Activated naive CD8-positive, alpha-beta T cell treated with anti-CD3 and anti-CD28 coated beads, Interleukin-2, amount 50 U/mL, for 24 hours (primary cell): Measurements from ENCODE around the gene DISP3.

ENCODE experiments used
- ATAC-seq: fragments of 150-1000 bp; cut with Tn5 transposase; one replicate; pipeline ENCODE4 v1.10.0; 2021
- DNase-seq: peaks from one replicate; pipeline ENCODE4 v3.0.0; 2021
- H3K27ac Mint-ChIP-seq: one replicate; pipeline ENCODE4 v1.8.0; 2021; ENCODE audit warnings: mild to moderate bottlenecking, mixed read lengths
- H3K27me3 Mint-ChIP-seq: one replicate; pipeline ENCODE4 v1.8.0; 2021; ENCODE audit warnings: mixed read lengths
- H3K36me3 Mint-ChIP-seq: one replicate; pipeline ENCODE4 v1.8.0; 2021; ENCODE audit warnings: low read depth, mixed read lengths
- H3K4me1 Mint-ChIP-seq: one replicate; pipeline ENCODE4 v1.8.0; 2021; ENCODE audit warnings: mixed read lengths
- H3K4me3 Mint-ChIP-seq: one replicate; pipeline ENCODE4 v1.8.0; 2021; ENCODE audit warnings: mild to moderate bottlenecking, moderate library complexity, mixed read lengths
- H3K9me3 Mint-ChIP-seq: one replicate; pipeline ENCODE4 v1.8.0; 2021; ENCODE audit warnings: mixed read lengths

The DISP3 gene

GRCh38 chr1:11505591-11506538, 26.9 kb downstream of the DISP3 start:
- Mint-ChIP-seq H3K27me3 (peaks cover 8% of the 10 kb centered on the region), H3K36me3 (peaks cover 17% of the 10 kb centered on the region), H3K27ac (no peak overlapping the region), H3K4me3 (no peak overlapping the region), H3K4me1 (no peaks in the 10 kb centered on the region), H3K9me3 (peaks cover 54% of the 10 kb centered on the region)
- DNase-seq (no peak), ATAC-seq (no peak)

GRCh38 chr1:11507309-11507708, 28.4 kb downstream of the DISP3 start:
- Mint-ChIP-seq H3K9me3 (peaks cover 48% of the 10 kb centered on the region), H3K4me3 (no peak overlapping the region), H3K36me3 (peaks cover 15% of the 10 kb centered on the region), H3K27ac (no peak overlapping the region), H3K4me1 (no peaks in the 10 kb centered on the region), H3K27me3 (peaks cover 3% of the 10 kb centered on the region)
- ATAC-seq: no peak
- DNase-seq: no peak

GRCh38 chr1:11513681-11514080, 34.7 kb downstream of the DISP3 start:
- peaks cover 2% of the 10 kb centered on the region for H3K27me3 Mint-ChIP-seq
- ATAC-seq (no peak), DNase-seq (no peak)
- no peak overlapping the region for H3K4me3 Mint-ChIP-seq
- H3K4me1 Mint-ChIP-seq: no peaks in the 10 kb centered on the region
- H3K36me3 Mint-ChIP-seq: no peaks in the 10 kb centered on the region
- H3K27ac Mint-ChIP-seq: no peak overlapping the region
- H3K9me3 Mint-ChIP-seq: peaks cover 6% of the 10 kb centered on the region

DNA sequence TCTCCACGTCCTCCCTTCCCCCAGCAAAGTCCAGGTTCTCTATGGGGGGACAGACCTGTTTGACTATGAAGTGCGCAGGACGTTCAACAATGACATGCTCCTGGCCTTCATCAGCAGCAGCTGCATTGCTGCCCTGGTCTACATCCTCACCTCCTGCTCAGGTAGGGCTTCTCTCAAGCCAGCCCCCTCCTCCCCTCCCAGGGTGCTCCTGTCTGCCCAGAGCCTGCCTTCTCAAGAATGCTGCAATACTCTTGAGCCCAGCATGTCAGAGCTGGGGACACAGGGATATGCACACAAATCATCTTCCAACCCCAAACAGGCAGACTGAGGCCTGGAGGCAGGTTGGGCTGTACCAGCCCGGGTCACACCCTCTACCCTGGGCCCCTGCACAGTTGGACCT, 35.4 kb downstream of the DISP3 start:
- Mint-ChIP-seq H3K4me3 (no peak overlapping the region), H3K27me3 (peaks cover 2% of the 10 kb centered on the region), H3K4me1 (no peaks in the 10 kb centered on the region), H3K9me3 (no peaks in the 10 kb centered on the region), H3K36me3 (no peaks in the 10 kb centered on the region), H3K27ac (no peak overlapping the region)
- ATAC-seq: no peak
- no peak for DNase-seq

DNA sequence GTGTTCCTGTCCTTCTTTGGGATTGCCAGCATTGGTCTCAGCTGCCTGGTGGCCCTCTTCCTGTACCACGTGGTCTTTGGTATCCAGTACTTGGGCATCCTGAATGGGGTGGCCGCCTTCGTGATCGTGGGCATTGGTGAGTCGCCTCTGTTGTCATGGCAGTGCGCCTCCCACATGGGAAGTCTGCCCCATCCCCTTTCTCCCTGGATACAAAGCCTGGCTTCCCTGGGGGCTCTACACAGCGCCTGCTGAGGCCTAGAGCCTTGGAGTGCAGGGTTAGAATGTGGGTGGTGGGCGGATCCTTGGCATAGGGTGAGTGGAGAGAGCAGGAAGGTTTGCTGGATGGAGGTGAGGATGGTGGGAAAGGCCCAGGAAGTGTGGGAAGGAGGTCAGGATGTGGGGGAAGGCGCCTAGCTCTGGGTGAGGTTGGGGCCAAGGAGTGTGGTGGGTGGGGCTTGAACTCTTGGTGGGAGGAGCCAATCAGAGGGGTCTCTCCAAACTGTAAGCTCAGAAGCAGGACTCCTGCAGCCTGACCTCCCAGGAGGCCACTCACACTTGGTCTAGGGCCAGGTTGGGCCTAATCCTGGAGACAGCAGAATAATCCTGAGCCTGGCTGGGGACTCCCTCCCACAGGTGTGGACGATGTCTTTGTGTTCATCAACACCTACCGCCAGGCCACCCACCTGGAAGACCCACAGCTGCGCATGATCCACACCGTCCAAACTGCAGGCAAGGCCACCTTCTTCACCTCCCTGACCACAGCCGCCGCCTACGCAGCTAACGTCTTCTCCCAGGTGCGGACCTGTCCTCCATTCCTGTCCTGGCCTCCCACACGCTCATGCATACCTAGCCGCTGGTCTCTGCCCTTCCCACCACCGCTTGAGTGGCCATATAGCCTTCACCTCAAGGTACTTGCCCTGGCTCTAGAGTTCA, 36.7 kb downstream of the DISP3 start:
- Mint-ChIP-seq H3K4me3 (no peak overlapping the region), H3K4me1 (no peaks in the 10 kb centered on the region), H3K27ac (no peak overlapping the region), H3K9me3 (no peaks in the 10 kb centered on the region), H3K36me3 (no peaks in the 10 kb centered on the region), H3K27me3 (peaks cover 2% of the 10 kb centered on the region)
- no peak for ATAC-seq
- DNase-seq: no peak

DNA sequence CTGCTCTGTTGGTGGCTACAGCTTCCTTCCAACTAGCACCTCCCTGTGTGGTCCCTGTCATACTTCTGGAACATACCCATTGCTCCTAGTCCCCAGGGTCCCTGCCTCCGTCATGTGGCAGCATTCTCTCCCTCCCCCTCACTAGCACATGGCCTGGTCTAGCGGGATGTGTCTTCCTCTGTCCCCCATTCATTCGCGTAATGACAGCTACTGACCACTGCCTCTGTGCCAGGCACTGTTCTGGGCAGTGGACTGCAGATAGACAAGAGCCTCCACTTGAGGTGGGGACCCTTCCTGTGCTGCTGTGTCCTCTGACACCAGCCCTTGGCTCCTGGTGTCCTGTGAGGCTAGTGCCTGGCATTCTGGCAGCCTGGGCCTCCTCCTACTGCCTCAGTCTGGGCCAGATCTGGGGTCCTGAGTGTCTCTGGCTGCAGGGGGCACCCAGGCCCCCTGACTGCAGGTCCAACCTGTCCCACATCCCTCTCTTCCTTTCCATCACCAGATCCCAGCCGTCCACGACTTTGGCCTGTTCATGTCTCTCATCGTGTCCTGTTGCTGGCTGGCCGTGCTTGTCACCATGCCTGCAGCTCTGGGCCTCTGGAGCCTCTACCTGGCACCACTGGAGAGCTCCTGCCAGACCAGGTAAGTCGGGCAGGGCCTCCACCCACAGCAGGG, 38.1 kb downstream of the DISP3 start:
- H3K27me3 Mint-ChIP-seq: peaks cover 2% of the 10 kb centered on the region
- H3K4me1 Mint-ChIP-seq: no peaks in the 10 kb centered on the region
- no peak overlapping the region for H3K27ac Mint-ChIP-seq
- H3K4me3 Mint-ChIP-seq: no peak overlapping the region
- DNase-seq: no peak
- ATAC-seq: no peak
- no peaks in the 10 kb centered on the region for H3K9me3 Mint-ChIP-seq
- H3K36me3 Mint-ChIP-seq: no peaks in the 10 kb centered on the region

- H3K27me3 Mint-ChIP-seq: peaks cover 2% of the 10 kb centered on the region
- DNase-seq (no peak), ATAC-seq (no peak)
- no peaks in the 10 kb centered on the region for H3K4me1 Mint-ChIP-seq
- H3K9me3 Mint-ChIP-seq: no peaks in the 10 kb centered on the region
- no peak overlapping the region for H3K4me3 Mint-ChIP-seq
- H3K36me3 Mint-ChIP-seq: no peaks in the 10 kb centered on the region
- H3K27ac Mint-ChIP-seq: no peak overlapping the region
Observed at GRCh38 chr1:11518016-11518701, 39.2 kb downstream of the DISP3 start.

DNA sequence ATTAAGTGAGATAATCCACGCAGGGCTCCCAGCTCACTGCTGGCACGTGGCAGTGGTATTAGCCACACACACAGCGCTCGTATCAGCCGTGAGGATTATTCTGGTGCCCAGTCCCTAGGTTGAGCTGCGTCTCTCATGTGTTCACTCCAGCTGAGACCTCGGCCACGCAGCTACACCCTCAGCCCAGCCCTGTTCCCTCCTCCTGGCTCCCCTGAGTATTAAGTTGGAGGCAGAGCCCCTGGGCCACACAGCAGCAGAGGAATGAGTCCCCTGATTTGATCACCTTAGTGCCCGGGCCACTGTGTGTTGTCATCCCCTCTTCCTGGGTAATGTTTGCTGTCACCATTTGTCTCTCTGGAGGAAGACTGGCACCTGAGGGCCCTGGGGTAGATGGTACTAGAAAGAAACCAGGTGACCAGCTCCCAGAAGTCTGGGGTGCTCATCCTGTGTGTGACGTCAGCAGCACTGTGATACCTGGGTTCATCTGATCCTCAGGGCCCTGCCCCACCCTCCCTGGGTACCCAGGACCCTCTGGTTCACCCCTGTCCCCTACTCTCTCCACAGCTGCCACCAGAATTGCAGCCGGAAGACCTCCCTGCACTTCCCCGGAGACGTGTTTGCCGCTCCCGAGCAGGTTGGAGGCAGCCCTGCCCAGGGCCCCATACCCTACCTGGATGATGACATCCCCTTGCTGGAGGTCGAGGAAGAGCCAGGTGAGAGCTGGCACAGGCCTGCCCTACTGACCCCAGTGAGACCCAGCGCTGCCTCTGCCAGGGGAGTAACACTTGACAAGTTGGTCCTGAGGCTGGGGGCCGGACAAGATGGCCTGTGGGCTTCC, 40.1 kb downstream of the DISP3 start:
- H3K27ac Mint-ChIP-seq: no peak overlapping the region
- no peaks in the 10 kb centered on the region for H3K4me1 Mint-ChIP-seq
- H3K36me3 Mint-ChIP-seq: no peaks in the 10 kb centered on the region
- no peak overlapping the region for H3K4me3 Mint-ChIP-seq
- DNase-seq: no peak
- no peak for ATAC-seq
- H3K27me3 Mint-ChIP-seq: peaks cover 2% of the 10 kb centered on the region
- H3K9me3 Mint-ChIP-seq: no peaks in the 10 kb centered on the region

DNA sequence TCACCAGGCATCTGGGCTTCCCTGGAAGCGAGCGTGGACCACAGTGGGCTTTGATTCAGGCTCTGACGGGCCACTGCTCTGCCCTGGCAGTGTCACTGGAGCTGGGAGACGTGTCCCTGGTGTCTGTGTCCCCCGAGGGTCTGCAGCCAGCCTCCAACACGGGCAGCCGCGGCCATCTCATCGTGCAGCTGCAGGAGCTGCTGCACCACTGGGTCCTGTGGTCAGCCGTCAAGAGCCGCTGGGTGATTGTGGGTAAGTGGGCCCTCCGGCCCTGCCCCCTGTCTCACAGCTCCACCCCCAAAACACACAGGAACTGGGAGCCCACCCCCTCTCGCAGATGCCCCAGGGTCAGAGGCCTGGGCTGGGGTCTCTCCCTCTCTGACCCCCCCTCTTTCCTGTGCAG, 40.7 kb downstream of the DISP3 start:
- Mint-ChIP-seq H3K4me1 (no peaks in the 10 kb centered on the region), H3K27me3 (peaks cover 2% of the 10 kb centered on the region), H3K36me3 (no peaks in the 10 kb centered on the region), H3K27ac (no peak overlapping the region), H3K9me3 (no peaks in the 10 kb centered on the region), H3K4me3 (no peak overlapping the region)
- no peak for ATAC-seq
- no peak for DNase-seq

DNA sequence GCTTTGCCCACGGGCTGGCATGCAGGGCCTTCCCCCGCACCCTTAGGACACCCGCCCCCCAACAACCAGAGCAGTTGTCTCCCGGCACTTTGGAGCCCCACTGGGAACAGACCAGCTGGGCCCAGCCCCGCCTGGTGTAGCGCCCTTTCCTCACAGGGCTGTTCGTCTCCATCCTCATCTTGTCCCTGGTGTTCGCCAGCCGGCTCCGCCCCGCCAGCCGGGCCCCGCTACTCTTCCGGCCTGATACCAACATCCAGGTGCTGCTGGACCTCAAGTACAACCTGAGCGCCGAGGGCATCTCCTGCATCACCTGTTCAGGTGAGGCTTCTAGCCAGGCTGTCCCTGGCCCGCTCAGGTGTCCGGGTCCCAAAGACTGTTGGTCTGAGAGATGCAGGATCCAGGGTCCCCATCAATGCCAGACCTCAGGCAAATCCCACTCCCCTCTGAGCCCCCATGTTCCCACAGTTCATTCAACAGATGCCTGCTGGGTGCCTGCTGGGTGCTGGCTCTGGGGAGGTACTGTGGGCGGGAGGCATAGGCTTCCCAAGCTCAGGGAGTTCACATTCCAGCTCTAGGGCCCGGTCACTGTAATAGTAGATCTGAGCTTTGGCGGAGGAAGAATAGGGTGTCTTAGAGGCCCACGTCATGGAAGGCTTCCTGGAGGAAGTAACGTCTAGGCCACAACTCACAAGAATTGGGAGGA, 41.7 kb downstream of the DISP3 start:
- ATAC-seq (no peak), DNase-seq (no peak)
- H3K4me1 Mint-ChIP-seq: no peaks in the 10 kb centered on the region
- H3K27me3 Mint-ChIP-seq: no peaks in the 10 kb centered on the region
- no peaks in the 10 kb centered on the region for H3K9me3 Mint-ChIP-seq
- H3K4me3 Mint-ChIP-seq: no peak overlapping the region
- no peaks in the 10 kb centered on the region for H3K36me3 Mint-ChIP-seq
- H3K27ac Mint-ChIP-seq: no peak overlapping the region

GRCh38 chr1:11521582-11522399, 42.8 kb downstream of the DISP3 start:
- no peak for DNase-seq
- Mint-ChIP-seq H3K36me3 (no peaks in the 10 kb centered on the region), H3K27ac (no peak overlapping the region), H3K4me3 (no peak overlapping the region), H3K4me1 (no peaks in the 10 kb centered on the region), H3K9me3 (no peaks in the 10 kb centered on the region), H3K27me3 (no peaks in the 10 kb centered on the region)
- ATAC-seq: no peak

- DNase-seq (no peak), ATAC-seq (no peak)
- Mint-ChIP-seq H3K36me3 (no peaks in the 10 kb centered on the region), H3K9me3 (no peaks in the 10 kb centered on the region), H3K27ac (no peak overlapping the region), H3K4me3 (no peak overlapping the region), H3K4me1 (no peaks in the 10 kb centered on the region), H3K27me3 (no peaks in the 10 kb centered on the region)
Observed at GRCh38 chr1:11522400-11523235, 43.7 kb downstream of the DISP3 start.
